HCT116 (cell line): ENCODE data around the gene NCBP2. TPM values are rescaled to one million over a fixed set of nuclear protein-coding genes. Genes with fewer than 3 reads are reported as not detected.

Experiments
- ATAC-seq: fragments of 200-7000 bp; cut with Tn5 transposase; 2 replicates; pipeline ENCODE4 v1.9.1; 2020; ENCODE audit warnings: mild to moderate bottlenecking, moderate library complexity
- BruUV-seq: library from RNA; stranded (reverse); fragments of 400-500 nt; replicated peaks from 2 replicates; lab custom pipeline; 2021; lab: Mats Ljungman, UMichigan
- CTCF ChIA-PET: fragments of 300-600 bp; sonication (Branson Sonifier 250); formaldehyde crosslinking; loops from one replicate; lab custom pipeline; 2021; ENCODE audit warnings: antibody characterized with exemption; lab: Charles Lee
- POLR2A ChIA-PET: fragments of 300-600, 350-600 bp; sonication (Branson Sonifier 250); formaldehyde crosslinking; loops from one replicate; lab custom pipeline; 2021; ENCODE audit warnings: antibody characterized with exemption; lab: Charles Lee
- RAD21 ChIA-PET, 2 experiments: fragments of 300-600 bp; sonication (Branson Sonifier 250); formaldehyde crosslinking; loops; one replicate each; lab custom pipeline; 2023; ENCODE audit warnings: low total read pairs in 2 of 2; ENCODE audit not compliant: uncharacterized antibody in 2 of 2, unreplicated experiment in 2 of 2, low non-redundant PET in 1 of 2; lab: Charles Lee
- DNase-seq: peaks from one replicate; pipeline ENCODE4 v3.0.0-alpha.2; 2010; ENCODE audit warnings: low read depth, low spot score
- H2AFZ ChIP-seq: fragments of 200-600 bp; shearing (Covaris generic), sonication (generic); 2 replicates; pipeline ENCODE4 v1.6.1; 2017; ENCODE audit warnings: low read depth, mixed run types, mixed read lengths, antibody characterized with exemption, low read length; ENCODE audit not compliant: poor library complexity, severe bottlenecking
- H3K27ac ChIP-seq: 2 replicates; pipeline ENCODE4 v1.5.1; 2012; ENCODE audit warnings: low read depth, low read length
- H3K27me3 ChIP-seq: fragments of 200-600 bp; sonication (generic); 2 replicates; pipeline ENCODE4 v1.6.1; 2016; ENCODE audit warnings: mixed run types, low read length, mixed read lengths; ENCODE audit not compliant: insufficient read depth
- H3K36me3 ChIP-seq, 2 experiments: fragments of 200-500 bp in 1 of 2; fragments of 200-600 bp in 1 of 2; sonication (Bioruptor generic) in 1 of 2; sonication (generic) in 1 of 2; 2 replicates each; pipeline versions ENCODE4 v1.5.1 to v1.6.1; 2014 to 2016; ENCODE audit warnings: low read length in 2 of 2, inconsistent platforms in 1 of 2, mixed read lengths in 1 of 2, mixed run types in 1 of 2; ENCODE audit not compliant: insufficient read depth in 2 of 2, control insufficient read depth in 1 of 2
- H3K4me1 ChIP-seq, 2 experiments: fragments of 200-600 bp in 1 of 2; sonication (generic) in 1 of 2; 2 replicates each; pipeline versions ENCODE4 v1.5.1 to v1.6.1; 2012 to 2017; ENCODE audit warnings: low read length in 2 of 2, inconsistent platforms in 1 of 2, mild to moderate bottlenecking in 1 of 2, mixed read lengths in 1 of 2, mixed run types in 1 of 2, moderate library complexity in 1 of 2; ENCODE audit not compliant: insufficient read depth in 2 of 2, control insufficient read depth in 1 of 2
- H3K4me2 ChIP-seq: fragments of 200-600 bp; sonication (generic); 2 replicates; pipeline ENCODE4 v1.6.1; 2017; ENCODE audit warnings: mixed run types, low read length, mixed read lengths
- H3K4me3 ChIP-seq, 2 experiments: fragments of 200-600 bp in 1 of 2; sonication (generic) in 1 of 2; replicated peaks in 1 of 2; 2 replicates each; pipeline ENCODE4 v1.5.1; 2011 to 2016; ENCODE audit warnings: low read length in 2 of 2, control low read depth in 1 of 2, low read depth in 1 of 2, mild to moderate bottlenecking in 1 of 2, mixed read lengths in 1 of 2, mixed run types in 1 of 2
- H3K79me2 ChIP-seq: fragments of 200-600 bp; sonication (generic); 2 replicates; pipeline ENCODE4 v1.6.1; 2017; ENCODE audit warnings: mild to moderate bottlenecking, mixed run types, low read length, moderate library complexity, mixed read lengths; ENCODE audit not compliant: insufficient read depth
- H3K9ac ChIP-seq: fragments of 200-600 bp; sonication (generic); 2 replicates; pipeline ENCODE4 v1.6.1; 2016; ENCODE audit warnings: low read length, mixed read lengths
- H3K9me2 ChIP-seq: fragments of 200-600 bp; sonication (generic), shearing (Covaris generic); 2 replicates; pipeline ENCODE4 v1.6.1; 2017; ENCODE audit warnings: mixed run types, mild to moderate bottlenecking, moderate library complexity; ENCODE audit not compliant: insufficient read depth
- H3K9me3 ChIP-seq, 2 experiments: fragments of 200-500 bp in 1 of 2; fragments of 200-600 bp in 1 of 2; sonication (Bioruptor generic) in 1 of 2; sonication (generic) in 1 of 2; 2 replicates each; pipeline ENCODE4 v1.6.1; 2014 to 2017; ENCODE audit warnings: low read length in 2 of 2, mixed read lengths in 2 of 2, inconsistent platforms in 1 of 2, low read depth in 1 of 2, mild to moderate bottlenecking in 1 of 2, mixed run types in 1 of 2, moderate library complexity in 1 of 2; ENCODE audit not compliant: control insufficient read depth in 1 of 2, insufficient read depth in 1 of 2
- H4K20me1 ChIP-seq: fragments of 200-600 bp; sonication (generic), shearing (Covaris generic); 2 replicates; pipeline ENCODE4 v1.6.1; 2017; ENCODE audit warnings: mixed run types, mild to moderate bottlenecking, moderate library complexity; ENCODE audit not compliant: insufficient read depth
- CTCF ChIP-seq, 3 experiments: fragments of 200-600 bp in 1 of 3; sonication (generic) in 1 of 3; IDR thresholded peaks in 2 of 3; conservative IDR thresholded peaks in 1 of 3; 2 replicates each; pipeline ENCODE4 v1.5.1; 2012 to 2017; ENCODE audit warnings: low read depth in 2 of 3, low read length in 2 of 3, antibody characterized with exemption in 1 of 3, borderline replicate concordance in 1 of 3, control low read depth in 1 of 3, mild to moderate bottlenecking in 1 of 3, mixed read lengths in 1 of 3, mixed run types in 1 of 3, moderate library complexity in 1 of 3; ENCODE audit not compliant: insufficient read depth in 1 of 3
- ZBTB33 ChIP-seq: IDR thresholded peaks from 2 replicates; pipeline ENCODE4 v1.6.1; 2011; ENCODE audit warnings: mild to moderate bottlenecking, low read length, moderate library complexity; ENCODE audit not compliant: insufficient replicate concordance; ENCODE audit errors: extremely low read depth
- intact Hi-C: fragments of 100-400 bp; cut with micrococcal nuclease; formaldehyde crosslinking; loops from 2 replicates; pipeline ENCODE4 v1.10.0; 2022
- total RNA-seq: library from RNA; stranded (reverse); gene quantifications from one replicate; pipeline ENCODE4 v1.2.1, GENCODE V29; 2021; ENCODE audit not compliant: unreplicated experiment

Gene NCBP2
- total RNA-seq, 1 experiment from 2014 or later, result 82.4 TPM

DNA sequence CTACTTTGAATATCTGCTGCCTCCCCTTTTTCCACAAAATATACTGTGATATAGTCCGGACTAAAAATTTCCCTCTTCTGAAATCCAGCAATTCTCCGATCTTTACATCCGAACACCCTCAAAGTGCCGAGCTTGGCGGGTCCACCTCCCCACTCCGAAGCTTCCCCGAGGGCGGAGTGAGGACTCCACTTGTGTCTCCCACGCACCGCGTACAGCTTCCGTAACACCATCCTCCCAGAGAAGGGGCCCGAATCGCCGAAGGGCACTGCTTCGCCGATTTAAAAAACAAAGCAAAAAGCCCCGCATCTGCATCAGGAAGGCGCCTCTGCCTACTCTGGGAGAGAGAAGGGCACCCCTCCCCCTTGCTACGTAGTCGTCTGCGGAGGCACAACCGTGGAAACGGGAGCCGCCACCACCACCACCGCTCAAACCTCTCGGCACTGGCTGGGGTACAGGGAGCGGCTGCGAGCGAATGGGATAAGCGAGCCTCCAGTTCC is 551 bp downstream of the NCBP2 start:
- RAD21 ChIA-PET, result interaction anchor here (0.6 to 1.6 kb wide), 4 partner anchors 9 to 374 kb away, joined by 3 to 4 read pairs (median 3); partner anchors contain the start of genes FBXO45 (in 1 of the 2) and WDR53 (in 1 of the 2)
- H2AFZ ChIP-seq, result no peak overlapping the region
- no peaks in the 10 kb centered on the region for H3K9me2 ChIP-seq
- no peaks in the 10 kb centered on the region for H3K9me3 ChIP-seq
- intact Hi-C loops, result no loop called here
- H3K27ac ChIP-seq, result peak overlapping the region; percentile 93
- H3K4me2 ChIP-seq, result peak overlapping the region; percentile 93
- CTCF ChIA-PET, result interaction anchor here (1.1 to 1.3 kb wide), 4 partner anchors 74 to 413 kb away, joined by 3 to 7 read pairs (median 4); partner anchors contain the start of gene SENP5
- ATAC-seq (peak; percentile 59), DNase-seq (no peak)
- peak overlapping the region; percentile 88 for H3K9ac ChIP-seq
- H3K4me1 ChIP-seq, result peaks cover 5 to 15% of the 10 kb centered on the region in 2 experiments; a peak in 2 of 4 replicates
- peaks cover 24 to 34% of the 10 kb centered on the region in 2 experiments; a peak in 3 of 4 replicates for H3K36me3 ChIP-seq
- TF ChIP-seq CTCF (IDR thresholded peaks at IDR 0.05 in 2 of 3, conservative IDR thresholded peaks at IDR 0.05 in 1 of 3; ENCODE audit: borderline replicate concordance in 1 of 3, insufficient read depth in 1 of 3, low read depth in 2 of 3, low read length in 2 of 3) (no peak), ZBTB33 (no peak)
- TF ChIP-seq, all 23 proteins: peak for 0
- Histone ChIP-seq H3K79me2 (peaks cover 76% of the 10 kb centered on the region), H3K4me3 (peak overlapping the region; percentile 72 to 89), H3K27me3 (no peaks in the 10 kb centered on the region), H4K20me1 (peaks cover 6% of the 10 kb centered on the region; the same call in 1 of the 2 replicates)
- BruUV-seq, result TSS peak; percentile 71
- POLR2A ChIA-PET, result interaction anchor here (0.9 to 1.7 kb wide), 5 partner anchors 9 to 413 kb away, joined by 3 to 4 read pairs (median 3); partner anchors contain the start of gene SENP5
